Activated naive CD4-positive, alpha-beta T cell treated with Interleukin-2 at 50 U/mL for 16 hours (primary cell): ENCODE data around the gene ZBTB6.
"Not testable (repeated sequence)": the region's sequence is repeated elsewhere in the genome, so short reads cannot be mapped to it uniquely, and the experiment has no call there.

ENCODE experiments used
- DNase-seq: peaks from one replicate; pipeline ENCODE4 v3.0.0-alpha.2; 2020

The ZBTB6 gene

DNA sequence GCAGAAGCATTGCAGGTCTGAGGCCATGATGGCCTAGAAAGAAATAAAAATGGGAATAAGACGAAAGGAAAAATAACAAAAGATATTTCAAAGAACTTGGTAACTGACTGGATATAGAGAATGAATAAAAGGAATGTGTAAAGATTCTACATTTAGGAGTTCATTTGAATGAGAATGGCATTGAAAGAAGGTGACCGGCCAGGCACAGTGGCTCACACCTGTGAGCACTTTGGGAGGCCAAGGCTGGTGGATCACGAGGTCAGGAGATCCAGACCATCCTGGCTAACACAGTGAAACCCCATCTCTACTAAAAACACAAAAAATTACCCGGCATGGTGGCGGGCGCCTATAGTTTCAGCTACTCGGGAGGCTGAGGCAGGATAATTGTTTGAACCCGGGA, 9.6 kb upstream of the ZBTB6 start:
- no peak for DNase-seq

- no peak for DNase-seq
These were observed 5.2 kb upstream of the ZBTB6 start for GRCh38 chr9:122918310-122918709.

DNA sequence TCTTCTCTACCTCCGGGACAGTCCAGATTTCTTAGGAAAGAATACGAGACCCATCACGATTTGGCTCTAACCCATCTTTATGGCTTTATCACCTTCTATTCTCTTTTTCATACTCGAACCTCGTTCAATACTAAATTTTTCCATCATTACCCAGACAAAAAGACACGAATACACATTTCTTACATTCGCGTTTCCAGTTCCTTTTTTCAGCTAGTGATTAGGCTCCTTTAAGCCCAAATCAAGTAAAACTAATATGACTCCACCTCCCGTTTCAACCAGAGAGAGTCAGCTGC, 506 bp downstream of the ZBTB6 start:
- DNase-seq, result no peak

GRCh38 chr9:122906122-122906521, 7.0 kb downstream of the ZBTB6 start:
- not testable (repeated sequence) for DNase-seq

DNA sequence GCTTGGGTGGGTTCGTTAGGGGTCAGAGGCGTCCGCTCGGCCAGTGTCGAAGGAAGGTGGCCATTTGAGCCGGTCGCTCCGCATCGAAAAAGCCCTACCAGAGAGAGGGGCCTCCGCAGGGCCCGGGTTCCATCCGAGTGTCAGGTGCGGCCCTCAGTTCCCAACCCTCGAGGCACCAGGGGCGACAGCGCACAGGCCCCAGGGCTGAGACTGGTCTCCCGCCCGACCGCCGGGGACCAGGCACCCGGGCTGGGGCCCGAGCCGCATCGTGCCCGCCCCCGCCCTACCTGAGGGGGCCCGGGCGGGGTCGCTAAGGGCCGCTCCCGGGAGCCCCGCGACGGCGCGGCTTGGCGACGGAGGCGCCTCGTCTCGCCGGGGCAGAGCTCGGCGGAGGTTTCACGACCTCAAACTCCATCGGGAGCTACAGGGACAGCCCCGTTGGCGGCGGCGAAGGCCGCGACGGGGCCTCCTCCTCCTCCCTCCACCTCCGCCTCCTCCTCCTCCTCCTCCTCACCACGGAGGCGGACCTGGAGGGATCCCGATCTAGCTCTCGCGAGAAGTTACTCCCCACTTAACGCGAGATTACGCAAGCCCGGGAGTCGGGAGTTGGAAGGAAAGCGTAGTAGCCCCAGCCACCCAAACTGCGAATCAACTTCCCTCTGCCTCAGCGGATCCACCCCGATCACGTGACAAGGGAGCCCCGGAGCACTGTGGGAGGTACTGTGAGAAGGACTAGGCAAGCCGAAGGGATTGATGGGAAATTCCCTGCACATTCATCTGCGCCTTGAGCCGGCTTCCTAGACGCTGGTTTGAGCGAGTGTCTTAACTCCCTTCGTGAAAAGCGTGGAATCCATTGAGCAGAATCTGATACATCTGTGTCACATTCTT, 8.1 kb downstream of the ZBTB6 start, which contains the start of gene RC3H2:
Gene RC3H2, minus strand, starts transcription at position 537 of the 888 bp plus-strand sequence. CDS start 7,850 bp downstream, outside the sequence.
- peak; percentile 95 for DNase-seq

- DNase-seq, result peak; percentile 35
These were observed 8.7 kb downstream of the ZBTB6 start for GRCh38 chr9:122904466-122904822.

DNA sequence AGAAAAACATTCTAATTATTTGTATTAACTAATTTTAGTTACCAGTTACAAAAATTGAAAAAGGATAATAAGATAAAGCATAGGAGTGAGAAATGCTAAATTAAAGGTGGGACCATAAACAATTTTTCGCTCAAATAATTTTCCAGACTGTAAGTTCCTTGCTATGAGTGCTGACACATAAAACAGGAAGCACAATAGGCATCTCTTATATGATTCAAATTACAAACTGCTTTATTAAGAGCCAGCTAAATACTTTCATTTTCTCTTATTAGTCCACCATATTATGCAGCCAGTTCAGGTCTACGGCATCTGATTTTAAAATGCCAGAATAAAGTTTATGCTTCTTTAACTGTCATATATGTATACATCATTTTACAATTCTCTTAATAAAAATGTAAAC, 12.3 kb downstream of the ZBTB6 start:
- no peak for DNase-seq

GRCh38 chr9:122897969-122898368, 15.2 kb downstream of the ZBTB6 start:
- DNase-seq, result no peak

GRCh38 chr9:122888480-122888879, 24.6 kb downstream of the ZBTB6 start:
- no peak for DNase-seq

GRCh38 chr9:122883125-122883524, 30.0 kb downstream of the ZBTB6 start:
- no peak for DNase-seq

DNA sequence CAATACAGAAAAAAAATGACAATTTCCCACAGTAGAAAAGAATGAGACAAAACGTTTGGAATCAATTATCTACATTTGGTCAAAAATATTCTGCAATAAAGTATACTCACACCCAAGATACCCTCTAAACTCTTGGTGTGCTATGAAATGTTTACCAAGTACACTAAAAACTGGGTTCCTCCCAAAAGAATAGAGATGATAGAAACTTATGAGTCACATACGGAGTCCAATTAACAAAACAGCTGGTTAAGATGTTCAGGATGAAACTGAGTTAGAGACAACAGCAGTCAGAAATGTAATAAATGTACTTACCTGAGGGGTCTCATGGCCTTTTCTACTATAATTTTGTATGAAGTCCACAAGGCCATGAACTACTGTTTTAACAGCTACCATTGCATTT, 33.7 kb downstream of the ZBTB6 start:
- DNase-seq, result no peak

- no peak for DNase-seq
These were observed 37.6 kb downstream of the ZBTB6 start for GRCh38 chr9:122875523-122875922.

- not testable (repeated sequence) for DNase-seq
These were observed 45.8 kb downstream of the ZBTB6 start for GRCh38 chr9:122867276-122867675.

DNA sequence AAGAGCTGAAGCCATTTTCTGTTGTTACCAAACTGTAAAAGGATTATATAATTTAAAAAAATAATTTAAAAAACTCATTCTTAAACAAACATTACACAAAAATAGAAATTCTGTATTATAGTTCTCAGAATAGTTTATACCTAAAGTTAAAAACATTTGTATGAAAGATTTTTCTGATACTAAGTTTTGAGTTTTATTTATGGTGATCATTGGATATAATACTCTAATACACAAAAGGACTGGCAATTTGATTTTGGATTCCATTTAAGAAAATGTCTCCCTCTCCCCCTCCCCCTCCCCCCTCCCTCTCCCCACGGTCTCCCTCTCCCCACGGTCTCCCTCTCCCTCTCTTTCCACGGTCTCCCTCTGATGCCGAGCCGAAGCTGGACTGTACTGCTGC, 47.0 kb downstream of the ZBTB6 start:
- DNase-seq, result no peak

- no peak for DNase-seq
These were observed 47.8 kb downstream of the ZBTB6 start for GRCh38 chr9:122865300-122865699.

- no peak for DNase-seq
These were observed 49.7 kb downstream of the ZBTB6 start for GRCh38 chr9:122863407-122863806.

GRCh38 chr9:122860319-122861142, 52.6 kb downstream of the ZBTB6 start:
- no peak for DNase-seq
